Lower leg skin (tissue), 3 donors: ENCODE results near the gene DIRAS3.

Experiments
- CTCF ChIP-seq, 3 donors: fragments of 450-650 bp; IDR thresholded peaks; one replicate each; pipeline ENCODE4 v1.5.1; 2016; ENCODE audit warnings: antibody characterized with exemption in 3 of 3, mild to moderate bottlenecking in 3 of 3, moderate library complexity in 2 of 3
- POLR2A ChIP-seq, 2 donors: fragments of 450-650 bp; IDR thresholded peaks; one replicate each; pipeline ENCODE4 v1.6.1; 2016 to 2017; ENCODE audit warnings: antibody characterized with exemption in 2 of 2, mild to moderate bottlenecking in 1 of 2, moderate library complexity in 1 of 2

GRCh38 chr1:68057050-68057449 lies 6.6 kb upstream of the DIRAS3 start:
- TF ChIP-seq POLR2A (IDR thresholded peaks at IDR 0.05) (no peak), CTCF (IDR thresholded peaks at IDR 0.05) (no peak)
